Keratinocyte (primary cell): Measurements from ENCODE around the gene RFC2. TPM values are rescaled to one million over a fixed set of nuclear protein-coding genes. Genes with fewer than 3 reads are reported as not detected.

Source experiments
- DNase-seq: peaks from one replicate; pipeline ENCODE4 v3.0.0-alpha.2; 2011; ENCODE audit warnings: low read depth, missing footprints, low spot score
- FAIRE-seq: peaks from 2 replicates; lab custom pipeline; 2011; peaks lifted over from hg19 to GRCh38; lab: Jason Lieb, UNC
- H2AFZ ChIP-seq: 2 replicates; pipeline ENCODE4 v1.6.0; 2012; ENCODE audit warnings: low read length, control low read depth, inconsistent platforms; ENCODE audit not compliant: control insufficient read depth
- H3K27ac ChIP-seq: 2 replicates; pipeline ENCODE4 v1.5.1; 2011; ENCODE audit warnings: low read length; ENCODE audit not compliant: control insufficient read depth, insufficient read depth
- H3K27me3 ChIP-seq: 3 replicates; pipeline ENCODE4 v1.6.0; 2011; ENCODE audit warnings: low read length; ENCODE audit not compliant: control insufficient read depth, insufficient read depth; ENCODE audit errors: extremely low read depth
- H3K36me3 ChIP-seq, 2 experiments: 2 replicates in 1 of 2; 3 replicates in 1 of 2; pipeline ENCODE4 v1.5.1; 2011; ENCODE audit warnings: low read length in 2 of 2, mild to moderate bottlenecking in 1 of 2; ENCODE audit not compliant: control insufficient read depth in 2 of 2, insufficient read depth in 2 of 2; ENCODE audit errors: extremely low read depth in 1 of 2
- H3K4me1 ChIP-seq: 3 replicates; pipeline ENCODE4 v1.5.1; 2011; ENCODE audit warnings: low read length; ENCODE audit not compliant: control insufficient read depth, insufficient read depth; ENCODE audit errors: extremely low read depth
- H3K4me2 ChIP-seq: 3 replicates; pipeline ENCODE4 v1.6.0; 2011; ENCODE audit warnings: low read depth, low read length; ENCODE audit not compliant: control insufficient read depth, insufficient read depth; ENCODE audit errors: extremely low read depth
- H3K4me3 ChIP-seq, 3 experiments: fragments of 200-600 bp in 1 of 3; sonication (generic) in 1 of 3; 2 replicates in 2 of 3; 3 replicates in 1 of 3; pipeline ENCODE4 v1.5.1; 2011 to 2016; ENCODE audit warnings: low read length in 3 of 3, mild to moderate bottlenecking in 3 of 3, control low read depth in 2 of 3, inconsistent platforms in 1 of 3, low read depth in 1 of 3, mixed read lengths in 1 of 3, mixed run types in 1 of 3, moderate library complexity in 1 of 3; ENCODE audit not compliant: control insufficient read depth in 2 of 3, insufficient read depth in 2 of 3; ENCODE audit errors: extremely low read depth in 1 of 3
- H3K79me2 ChIP-seq: 2 replicates; pipeline ENCODE4 v1.6.0; 2012; ENCODE audit warnings: low read length; ENCODE audit not compliant: control insufficient read depth, insufficient read depth
- H3K9ac ChIP-seq: 3 replicates; pipeline ENCODE4 v1.6.0; 2011; ENCODE audit warnings: low read length; ENCODE audit not compliant: control insufficient read depth, insufficient read depth; ENCODE audit errors: extremely low read depth
- H3K9me1 ChIP-seq: 3 replicates; pipeline ENCODE4 v1.6.0; 2011; ENCODE audit warnings: low read length; ENCODE audit not compliant: control insufficient read depth, insufficient read depth; ENCODE audit errors: extremely low read depth
- H3K9me3 ChIP-seq: 2 replicates; pipeline ENCODE4 v1.5.1; 2012; ENCODE audit warnings: low read depth, low read length; ENCODE audit not compliant: control insufficient read depth
- H4K20me1 ChIP-seq: 3 replicates; pipeline ENCODE4 v1.6.0; 2011; ENCODE audit warnings: low read length; ENCODE audit not compliant: control insufficient read depth, insufficient read depth; ENCODE audit errors: extremely low read depth
- EZH2 ChIP-seq: IDR thresholded peaks from one replicate; pipeline ENCODE4 v1.6.1; 2012; ENCODE audit warnings: inconsistent platforms, mild to moderate bottlenecking, low read length, moderate library complexity
- dilution Hi-C: fragments of 300-500 bp; cut with MboI; formaldehyde crosslinking; loops from one replicate; pipeline ENCODE4 v1.7.0; 2020; ENCODE audit warnings: low sequenced_read_pairs; ENCODE audit not compliant: extremely low pct_ligation_motif_present
- polyA plus RNA-seq, 5 experiments: library from polyadenylated mRNA; depleted of rRNA in 3 of 5; stranded (reverse) in 3 of 5; stranded (forward) in 1 of 5; unstranded in 1 of 5; fragments of >200 nt; gene quantifications; 1 replicate in 1 of 5; 2 replicates in 3 of 5; 3 replicates in 1 of 5; pipeline versions ENCODE4 v1.2.1 to v1.2.3, GENCODE V29; 2011 to 2012; ENCODE audit warnings: missing spikeins in 2 of 5, low read depth in 1 of 5, low replicate concordance in 1 of 5
- TF ChIP-seq, protein P1 (sequence below), 3 experiments: IDR thresholded peaks in 1 of 3; conservative IDR thresholded peaks in 1 of 3; optimal IDR thresholded peaks in 1 of 3; 2 replicates in 2 of 3; 3 replicates in 1 of 3; pipeline versions ENCODE3 to v1.5.1; 2011; ENCODE audit warnings: low read length in 3 of 3, mild to moderate bottlenecking in 3 of 3, moderate library complexity in 2 of 3, control low read depth in 1 of 3, inconsistent platforms in 1 of 3; ENCODE audit not compliant: insufficient read depth in 2 of 3; ENCODE audit errors: extremely low read depth in 1 of 3

RFC2 gene
- polyA plus RNA-seq, 1 donor (not counting 4 experiments of a cell fraction or from before 2014, with no cell fraction given) = 24.7 TPM

DNA sequence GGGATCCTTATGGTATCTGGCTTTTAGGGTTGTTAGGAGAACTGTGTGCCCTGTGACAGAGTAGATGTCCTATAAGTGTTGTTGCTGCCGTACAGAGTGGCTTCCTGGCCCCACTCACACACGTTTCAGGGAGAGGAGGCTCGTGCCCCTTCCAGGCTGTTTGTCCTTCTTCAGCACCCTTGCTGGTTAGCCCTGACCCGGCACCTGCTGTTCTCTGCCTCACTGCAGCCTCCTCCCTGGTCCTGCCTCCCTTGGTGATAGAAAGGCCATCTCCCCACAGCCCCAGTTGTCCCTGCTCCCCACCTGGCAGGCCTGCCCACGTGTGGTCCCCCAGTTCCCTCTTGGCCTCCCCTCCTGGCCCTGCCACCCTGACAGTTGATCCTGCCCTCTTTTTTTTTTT is 37.3 kb upstream of the RFC2 start:
- Histone ChIP-seq H3K36me3 (no peaks in the 10 kb centered on the region), H3K4me2 (no peak overlapping the region), H3K9me3 (no peaks in the 10 kb centered on the region), H3K9me1 (peaks cover 3% of the 10 kb centered on the region), H3K4me1 (peaks cover 26% of the 10 kb centered on the region), H3K4me3 (no peak overlapping the region), H4K20me1 (no peaks in the 10 kb centered on the region), H3K27me3 (no peaks in the 10 kb centered on the region), H3K27ac (no peak overlapping the region), H3K79me2 (peaks cover 28% of the 10 kb centered on the region), H2AFZ (no peak overlapping the region), H3K9ac (no peak overlapping the region)
- DNase-seq (no peak), FAIRE-seq (no peak)
- TF ChIP-seq EZH2 = no peak
- TF ChIP-seq, protein P1, sequence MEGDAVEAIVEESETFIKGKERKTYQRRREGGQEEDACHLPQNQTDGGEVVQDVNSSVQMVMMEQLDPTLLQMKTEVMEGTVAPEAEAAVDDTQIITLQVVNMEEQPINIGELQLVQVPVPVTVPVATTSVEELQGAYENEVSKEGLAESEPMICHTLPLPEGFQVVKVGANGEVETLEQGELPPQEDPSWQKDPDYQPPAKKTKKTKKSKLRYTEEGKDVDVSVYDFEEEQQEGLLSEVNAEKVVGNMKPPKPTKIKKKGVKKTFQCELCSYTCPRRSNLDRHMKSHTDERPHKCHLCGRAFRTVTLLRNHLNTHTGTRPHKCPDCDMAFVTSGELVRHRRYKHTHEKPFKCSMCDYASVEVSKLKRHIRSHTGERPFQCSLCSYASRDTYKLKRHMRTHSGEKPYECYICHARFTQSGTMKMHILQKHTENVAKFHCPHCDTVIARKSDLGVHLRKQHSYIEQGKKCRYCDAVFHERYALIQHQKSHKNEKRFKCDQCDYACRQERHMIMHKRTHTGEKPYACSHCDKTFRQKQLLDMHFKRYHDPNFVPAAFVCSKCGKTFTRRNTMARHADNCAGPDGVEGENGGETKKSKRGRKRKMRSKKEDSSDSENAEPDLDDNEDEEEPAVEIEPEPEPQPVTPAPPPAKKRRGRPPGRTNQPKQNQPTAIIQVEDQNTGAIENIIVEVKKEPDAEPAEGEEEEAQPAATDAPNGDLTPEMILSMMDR (optimal IDR thresholded peaks at IDR 0.05 in 1 of 3, IDR thresholded peaks at IDR 0.05 in 1 of 3, conservative IDR thresholded peaks at IDR 0.05 in 1 of 3; ENCODE audit: extremely low read depth in 1 of 3, insufficient read depth in 2 of 3, low read length in 3 of 3) = no peak
- dilution Hi-C loops = no loop called here

DNA sequence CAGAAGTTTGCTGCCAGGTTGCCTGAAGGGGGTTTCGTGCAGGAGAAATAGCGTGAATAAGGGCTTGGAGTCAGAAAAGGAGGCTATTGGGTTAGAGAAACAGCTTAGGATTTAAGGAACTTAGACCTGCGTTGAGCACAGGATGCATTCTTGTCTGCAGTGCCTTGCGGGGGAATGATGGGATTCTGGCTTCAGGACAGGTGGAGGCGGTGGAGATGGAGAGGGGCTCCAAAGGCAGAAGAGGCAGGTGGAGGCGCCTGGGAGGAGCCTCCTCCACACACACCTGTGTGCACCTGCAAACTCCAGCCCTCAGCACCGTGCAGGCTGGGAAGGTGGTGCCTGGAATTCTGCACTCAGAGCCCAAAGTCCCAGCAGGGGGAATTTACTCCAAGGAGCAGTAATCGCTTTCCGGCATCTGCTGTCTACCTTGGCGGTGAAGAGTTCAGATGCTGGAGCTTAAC is 36.8 kb upstream of the RFC2 start:
- dilution Hi-C loops = no loop called here
- Histone ChIP-seq H3K4me2 (peak overlapping the region; percentile 83), H3K9ac (no peak overlapping the region), H3K9me3 (no peaks in the 10 kb centered on the region), H3K27ac (no peak overlapping the region), H3K4me1 (peaks cover 26% of the 10 kb centered on the region), H3K9me1 (peaks cover 3% of the 10 kb centered on the region), H4K20me1 (no peaks in the 10 kb centered on the region), H3K36me3 (no peaks in the 10 kb centered on the region), H3K79me2 (peaks cover 28% of the 10 kb centered on the region), H2AFZ (no peak overlapping the region), H3K4me3 (peak overlapping the region in 1 of 3 experiments; percentile 83), H3K27me3 (no peaks in the 10 kb centered on the region)
- FAIRE-seq (no peak), DNase-seq (no peak)
- TF ChIP-seq, protein P1 (optimal IDR thresholded peaks at IDR 0.05 in 1 of 3, IDR thresholded peaks at IDR 0.05 in 1 of 3, conservative IDR thresholded peaks at IDR 0.05 in 1 of 3; ENCODE audit: extremely low read depth in 1 of 3, insufficient read depth in 2 of 3, low read length in 3 of 3) = no peak
- TF ChIP-seq EZH2 = no peak
